NCI-H1436 (cell line): ENCODE measurements around the gene BMP7.

Experiments
- DNase-seq: peaks from one replicate; lab custom pipeline; 2025; lab: John Stamatoyannopoulos, UW

BMP7 gene

GRCh38 chr20:57145089-57145631 is 121.3 kb downstream of the BMP7 start:
- no peak for DNase-seq

GRCh38 chr20:57143173-57143572 is 123.3 kb downstream of the BMP7 start:
- DNase-seq = no peak

GRCh38 chr20:57142667-57143066 is 123.8 kb downstream of the BMP7 start:
- DNase-seq = no peak

GRCh38 chr20:57141492-57141891 is 124.9 kb downstream of the BMP7 start:
- no peak for DNase-seq

- no peak for DNase-seq
Measured at GRCh38 chr20:57140416-57140965, 126.0 kb downstream of the BMP7 start.

- DNase-seq = no peak
Measured at GRCh38 chr20:57139342-57140093, 126.9 kb downstream of the BMP7 start.

- no peak for DNase-seq
Measured at GRCh38 chr20:57138198-57138995, 128.0 kb downstream of the BMP7 start.

GRCh38 chr20:57137676-57138075 is 128.8 kb downstream of the BMP7 start:
- no peak for DNase-seq

GRCh38 chr20:57136734-57137133 is 129.7 kb downstream of the BMP7 start:
- no peak for DNase-seq

GRCh38 chr20:57135875-57136274 is 130.6 kb downstream of the BMP7 start:
- DNase-seq = no peak

GRCh38 chr20:57134804-57135203 is 131.6 kb downstream of the BMP7 start:
- no peak for DNase-seq

GRCh38 chr20:57133926-57134650 is 132.4 kb downstream of the BMP7 start:
- DNase-seq = no peak

GRCh38 chr20:57131601-57132391 is 134.6 kb downstream of the BMP7 start:
- no peak for DNase-seq

GRCh38 chr20:57131077-57131476 is 135.4 kb downstream of the BMP7 start:
- DNase-seq = no peak

- DNase-seq = no peak
Measured at GRCh38 chr20:57130160-57130772, 136.2 kb downstream of the BMP7 start.

- no peak for DNase-seq
Measured at GRCh38 chr20:57129303-57129702, 137.1 kb downstream of the BMP7 start.

- DNase-seq = no peak
Measured at GRCh38 chr20:57128044-57128757, 138.2 kb downstream of the BMP7 start.

GRCh38 chr20:57126481-57127092 is 139.9 kb downstream of the BMP7 start:
- DNase-seq = no peak

GRCh38 chr20:57124800-57125517 is 141.5 kb downstream of the BMP7 start:
- no peak for DNase-seq
